Left lung (tissue), 10 donors: Measurements from ENCODE around the gene EYA2. TPM values are rescaled to one million over a fixed set of nuclear protein-coding genes. Genes with fewer than 3 reads are reported as not detected.
"Not testable (repeated sequence)": the region's sequence is repeated elsewhere in the genome, so short reads cannot be mapped to it uniquely, and the experiment has no call there.

Source experiments
- ATAC-seq: fragments of 200-7000 bp; cut with Tn5 transposase; one replicate; pipeline ENCODE4 v1.9.1; 2020; ENCODE audit warnings: moderate library complexity
- DNase-seq, 4 donors: peaks; one replicate each; pipeline ENCODE4 v3.0.0-alpha.2; 2013 to 2020
- H3K27ac ChIP-seq, 2 donors: fragments of 200-600 bp; sonication (generic) in 1 of 2; one replicate each; pipeline versions ENCODE4 v1.5.0 to v1.8.0; 2020 to 2021
- H3K27me3 ChIP-seq, 2 donors: fragments of 200-600 bp; sonication (generic) in 1 of 2; one replicate each; pipeline versions ENCODE4 v1.5.0 to v1.8.0; 2020 to 2021
- H3K36me3 ChIP-seq, 2 donors: fragments of 200-600 bp; sonication (generic) in 1 of 2; one replicate each; pipeline versions ENCODE4 v1.5.0 to v1.8.0; 2020 to 2021
- H3K4me1 ChIP-seq, 2 donors: fragments of 200-600 bp; one replicate each; pipeline ENCODE4 v1.8.0; 2021
- H3K4me3 ChIP-seq, 2 donors: fragments of 200-600 bp; sonication (generic) in 1 of 2; one replicate each; pipeline versions ENCODE4 v1.5.0 to v1.8.0; 2020 to 2021; ENCODE audit warnings: mild to moderate bottlenecking in 1 of 2
- H3K9me3 ChIP-seq, 2 donors: fragments of 200-600 bp; sonication (generic) in 1 of 2; one replicate each; pipeline versions ENCODE4 v1.5.0 to v1.8.0; 2020 to 2021
- CTCF ChIP-seq, 2 donors: fragments of 200-600 bp; sonication (generic) in 1 of 2; IDR thresholded peaks; one replicate each; pipeline versions ENCODE4 v1.5.0 to v1.8.0; 2021; ENCODE audit warnings: antibody characterized with exemption in 2 of 2
- intact Hi-C, 2 donors: fragments of 100-400 bp; cut with DNase I; formaldehyde crosslinking; loops; one replicate each; pipeline versions ENCODE4 v1.11.2 to v1.14.2; 2022
- polyA plus RNA-seq, 6 donors: library from polyadenylated mRNA; unstranded; fragments of 120-200 nt; gene quantifications; one replicate each; pipeline ENCODE4 v1.2.1, GENCODE V29; 2013; ENCODE audit not compliant: insufficient read length in 6 of 6
- total RNA-seq, 2 donors: library from RNA; stranded (reverse); fragmentation: NEBNext Ultra II Directional; extraction: Animal tissue kit (Norgen Biotek cat#: 25700); gene quantifications; one replicate each; pipeline ENCODE4 v1.2.1, GENCODE V29; 2021
- donor health status: DM: no; HTN: yes; CAD: no.
- donor health status: DM: no; HTN: no; CAD: no.

Gene EYA2
- total and polyA plus RNA-seq, 8 donors = 0.77 to 2.3 (median 1.2) TPM

DNA sequence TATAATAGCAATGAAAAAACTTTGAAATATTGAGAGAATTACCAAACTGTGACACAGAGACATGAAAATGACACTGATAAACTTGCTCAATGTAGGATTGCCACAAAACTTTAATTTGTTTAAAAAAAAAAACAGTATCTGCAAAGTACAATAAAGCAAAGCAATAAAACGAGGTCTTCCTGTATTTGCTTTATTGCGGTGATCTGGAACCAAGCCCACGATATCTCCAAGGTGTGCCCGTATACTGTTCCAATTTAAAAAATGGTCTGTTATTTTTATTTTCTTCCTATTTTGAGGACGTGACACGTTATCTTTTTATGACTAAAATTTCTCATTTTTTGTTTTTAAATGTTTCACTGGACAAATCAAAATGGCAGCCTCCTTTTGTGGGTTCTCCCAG lies 25.5 kb downstream of the EYA2 start:
- H3K27me3 ChIP-seq = peaks cover 0 to 18% of the 10 kb centered on the region in 2 donors
- H3K4me1 ChIP-seq = no peaks in the 10 kb centered on the region
- DNase-seq (no peak), ATAC-seq (no peak)
- TF ChIP-seq CTCF (IDR thresholded peaks at IDR 0.05) = no peak
- no peaks in the 10 kb centered on the region for H3K36me3 ChIP-seq
- H3K4me3 ChIP-seq = no peak overlapping the region
- no peaks in the 10 kb centered on the region for H3K9me3 ChIP-seq
- intact Hi-C loops = no loop called here
- H3K27ac ChIP-seq = no peak overlapping the region

DNA sequence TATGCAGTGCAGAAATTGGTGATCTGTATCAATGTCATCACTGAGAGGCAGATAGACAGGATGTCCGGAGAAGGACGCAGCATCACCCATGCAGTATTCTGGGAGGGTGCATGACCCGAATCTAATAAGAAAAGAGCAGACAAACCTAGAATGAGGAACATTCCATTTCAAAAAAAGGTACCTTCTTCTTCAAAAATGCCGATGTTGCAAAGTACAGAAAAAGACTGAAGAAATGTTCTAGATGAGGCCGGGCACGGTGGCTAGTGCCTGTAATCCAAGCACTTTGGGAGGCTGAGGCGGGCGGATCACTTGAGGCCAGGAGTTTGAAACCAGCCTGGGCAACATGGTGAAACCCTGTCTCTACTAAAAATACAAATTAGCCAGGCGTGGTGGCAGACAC lies 28.2 kb downstream of the EYA2 start:
- H3K9me3 ChIP-seq, DNase-seq, H3K4me3 ChIP-seq, H3K4me1 ChIP-seq, H3K27ac ChIP-seq, intact Hi-C loops, H3K36me3 ChIP-seq, ATAC-seq: not testable (repeated sequence)
- H3K27me3 ChIP-seq = peaks cover 0 to 26% of the 10 kb centered on the region in 2 donors

GRCh38 chr20:46923550-46923949 lies 28.9 kb downstream of the EYA2 start:
- Histone ChIP-seq H3K9me3 (no peaks in the 10 kb centered on the region), H3K27ac (no peak overlapping the region), H3K4me3 (no peak overlapping the region), H3K36me3 (no peaks in the 10 kb centered on the region), H3K27me3 (peaks cover 0 to 31% of the 10 kb centered on the region in 2 donors), H3K4me1 (no peaks in the 10 kb centered on the region)
- DNase-seq (no peak), ATAC-seq (no peak)
- intact Hi-C loops = no loop called here
- no peak for TF ChIP-seq CTCF (IDR thresholded peaks at IDR 0.05)

DNA sequence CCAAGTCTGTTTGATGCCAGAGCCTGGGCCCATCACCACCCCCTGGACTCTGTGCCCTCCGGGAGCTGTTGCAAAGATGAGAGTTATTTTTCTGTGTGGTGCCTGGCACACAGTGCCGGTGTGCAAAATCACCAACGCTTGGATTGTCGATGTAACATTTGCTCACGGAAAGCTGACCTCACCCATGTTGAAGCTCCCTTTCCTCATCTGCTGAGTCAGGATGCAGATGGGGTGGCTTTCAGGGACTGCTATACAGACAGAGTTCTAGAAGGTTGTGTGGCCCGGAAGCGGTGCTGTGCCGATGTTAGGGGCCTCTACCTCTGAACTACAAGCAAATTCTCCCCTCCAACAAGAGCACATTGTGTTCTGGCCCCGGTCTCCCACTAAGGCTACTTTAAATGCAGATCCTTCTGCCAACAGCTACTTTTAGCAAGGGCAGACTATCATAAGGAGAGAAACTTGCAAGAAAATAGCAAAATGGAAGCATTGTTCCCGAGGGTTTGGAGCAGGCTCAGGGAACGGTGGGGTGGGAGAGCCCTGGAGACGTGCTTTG lies 34.0 kb downstream of the EYA2 start:
- H3K27me3 ChIP-seq = peaks cover 0 to 57% of the 10 kb centered on the region in 2 donors
- H3K27ac ChIP-seq = no peak overlapping the region
- no peak overlapping the region for H3K4me3 ChIP-seq
- TF ChIP-seq CTCF (IDR thresholded peaks at IDR 0.05) = no peak
- ATAC-seq (no peak), DNase-seq (no peak)
- no peaks in the 10 kb centered on the region for H3K36me3 ChIP-seq
- no peaks in the 10 kb centered on the region for H3K4me1 ChIP-seq
- H3K9me3 ChIP-seq = no peaks in the 10 kb centered on the region
- intact Hi-C loops = no loop called here

GRCh38 chr20:46929902-46930301 lies 35.3 kb downstream of the EYA2 start:
- Histone ChIP-seq H3K36me3 (no peaks in the 10 kb centered on the region), H3K27me3 (peaks cover 0 to 63% of the 10 kb centered on the region in 2 donors), H3K4me3 (no peak overlapping the region), H3K9me3 (no peaks in the 10 kb centered on the region), H3K27ac (no peak overlapping the region), H3K4me1 (no peaks in the 10 kb centered on the region)
- ATAC-seq = no peak
- intact Hi-C loops = no loop called here
- no peak for TF ChIP-seq CTCF (IDR thresholded peaks at IDR 0.05)
- DNase-seq = no peak
